GM19397 (cell line): ENCODE measurements around the gene S100G.
"Not testable (repeated sequence)": the region's sequence is repeated elsewhere in the genome, so short reads cannot be mapped to it uniquely, and the experiment has no call there.

Experiments used
- ATAC-seq: cut with Tn5 transposase; IDR thresholded peaks from one replicate; pipeline ENCODE4 v1.9.1; 2021; ENCODE audit warnings: mild to moderate bottlenecking, moderate library complexity; ENCODE audit not compliant: unreplicated experiment

The S100G gene, protein sequence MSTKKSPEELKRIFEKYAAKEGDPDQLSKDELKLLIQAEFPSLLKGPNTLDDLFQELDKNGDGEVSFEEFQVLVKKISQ

GRCh38 chrX:16649858-16650257 is at the start of gene S100G:
Gene S100G, plus strand, starts transcription at chrX:16650158. Its CDS starts 849 bp downstream, at chrX:16651007.
- ATAC-seq, result no peak

DNA sequence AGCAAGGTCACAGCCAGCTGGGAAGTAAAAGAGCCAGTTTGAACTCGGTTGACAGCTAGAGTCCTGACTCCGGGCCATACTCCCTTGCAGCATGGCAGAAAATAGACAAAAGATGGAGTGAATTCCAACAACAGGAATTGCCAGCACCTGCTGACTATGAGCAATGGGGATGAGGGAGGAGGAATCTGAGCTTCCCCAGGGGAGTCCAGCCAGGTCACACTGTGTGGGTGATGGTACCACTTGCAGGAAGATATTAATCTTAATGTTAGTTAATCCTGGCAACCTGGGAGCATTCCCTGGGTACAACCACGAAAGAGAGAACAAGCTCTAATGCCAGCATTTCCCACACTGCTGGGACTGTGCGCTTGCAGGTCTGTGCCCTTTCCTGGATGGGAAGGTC is 48.1 kb upstream of the S100G start:
- no peak for ATAC-seq

- ATAC-seq, result not testable (repeated sequence)
These were observed 46.7 kb upstream of the S100G start for GRCh38 chrX:16603235-16603634.

- no peak for ATAC-seq
These were observed 46.1 kb upstream of the S100G start for GRCh38 chrX:16603822-16604221.

- ATAC-seq, result no peak
These were observed 45.6 kb upstream of the S100G start for GRCh38 chrX:16604337-16604736.

GRCh38 chrX:16606142-16606720 is 43.7 kb upstream of the S100G start:
- no peak for ATAC-seq

DNA sequence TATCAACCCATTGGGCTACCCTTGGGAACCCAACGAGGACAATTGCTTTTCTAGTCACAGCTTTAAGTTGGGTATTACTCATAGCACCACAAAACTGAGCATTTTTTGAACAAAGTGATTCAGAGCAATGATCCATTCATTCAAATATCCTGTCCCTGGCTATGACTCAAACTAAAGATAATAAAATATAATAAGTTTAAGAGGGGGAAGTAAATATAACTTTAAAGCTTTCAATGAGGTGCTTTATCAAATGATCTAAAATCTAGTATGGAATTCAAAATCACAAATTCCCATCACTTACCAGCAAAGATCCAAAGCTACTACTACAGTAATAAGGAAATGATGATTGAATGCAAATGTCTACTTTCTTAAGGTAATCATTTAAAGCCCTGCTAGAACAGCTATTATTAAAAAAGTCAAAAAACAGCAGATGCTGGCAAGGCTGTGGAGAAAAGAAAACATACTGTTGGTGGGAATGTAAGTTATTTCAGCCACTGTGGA is 39.8 kb upstream of the S100G start:
- ATAC-seq, result no peak

DNA sequence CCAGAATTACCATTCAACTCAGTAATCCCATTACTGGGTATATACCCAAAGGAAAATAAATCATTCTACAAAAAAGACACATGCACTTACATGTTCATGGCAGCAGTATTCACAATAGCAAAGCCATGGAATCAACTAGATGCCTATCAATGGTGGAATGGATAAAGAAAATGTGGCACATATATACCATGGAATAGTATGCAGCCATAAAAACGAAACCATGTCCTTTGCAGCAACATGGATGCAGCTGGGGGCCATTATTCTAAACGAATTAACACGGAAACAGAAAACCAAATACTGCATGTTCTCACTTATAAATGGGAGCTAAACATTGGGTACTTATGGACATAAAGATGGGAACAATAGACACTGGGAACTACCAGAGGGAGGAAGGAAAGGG is 39.3 kb upstream of the S100G start:
- not testable (repeated sequence) for ATAC-seq

GRCh38 chrX:16612257-16612897 is 37.6 kb upstream of the S100G start:
- no peak for ATAC-seq

DNA sequence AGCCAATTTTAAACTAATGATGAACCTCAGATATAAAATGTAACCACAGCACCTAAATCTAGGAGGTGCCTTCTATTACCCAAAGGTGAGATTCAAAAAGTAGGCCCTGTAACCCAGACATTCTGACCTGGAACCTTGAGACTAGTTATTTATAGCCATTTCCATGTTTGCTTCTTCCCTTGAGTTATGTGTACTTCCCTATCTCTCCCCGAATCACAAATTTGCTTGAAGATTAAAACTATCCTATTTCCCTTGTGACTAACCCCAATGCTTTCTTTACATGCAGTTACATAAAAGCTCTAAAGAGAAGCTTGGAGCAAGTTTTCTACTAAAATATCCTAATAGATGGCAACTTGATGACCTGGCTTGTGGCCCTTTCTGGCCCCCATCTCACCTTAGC is 32.6 kb upstream of the S100G start:
- ATAC-seq, result no peak

DNA sequence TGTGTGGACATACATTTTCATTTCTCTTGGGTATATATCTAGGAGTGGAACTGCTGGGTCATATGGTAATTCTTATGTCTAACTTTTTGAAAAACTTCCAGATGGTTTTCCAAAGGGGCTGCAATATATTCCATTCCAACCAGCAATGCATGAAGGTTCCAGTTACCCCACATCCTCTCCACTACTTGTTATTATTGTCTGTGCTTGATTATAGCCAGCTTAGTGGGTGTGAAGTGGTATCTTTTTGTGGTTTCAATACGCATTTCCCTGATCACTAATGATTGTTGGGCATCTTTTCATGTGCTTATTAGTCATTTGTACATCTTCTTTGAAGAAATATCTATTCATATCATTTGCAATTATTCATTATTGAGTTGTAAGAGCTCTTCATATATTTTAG is 31.5 kb upstream of the S100G start:
- ATAC-seq, result no peak

DNA sequence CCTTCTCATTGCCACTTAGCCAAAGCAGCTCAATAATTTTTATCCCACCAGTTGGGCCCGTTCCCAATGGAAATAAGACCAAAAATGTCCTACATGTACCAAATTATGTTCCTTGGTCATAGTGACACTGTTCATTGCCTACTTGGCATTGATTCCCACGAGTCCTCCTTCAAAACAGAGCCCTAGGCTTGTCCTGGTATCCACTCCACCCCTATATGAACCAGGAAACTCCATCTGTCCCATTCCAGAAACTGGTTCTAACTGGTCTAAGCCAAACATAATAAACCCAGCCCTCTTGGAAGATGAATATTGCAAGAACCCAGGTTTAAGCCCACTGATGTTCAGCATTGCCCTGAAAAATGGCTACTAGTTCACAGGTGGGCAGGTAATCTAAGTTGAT is 30.9 kb upstream of the S100G start:
- no peak for ATAC-seq

GRCh38 chrX:16628511-16628910 is 21.4 kb upstream of the S100G start:
- not testable (repeated sequence) for ATAC-seq

GRCh38 chrX:16628946-16629595 is 20.9 kb upstream of the S100G start:
- ATAC-seq, result no peak

DNA sequence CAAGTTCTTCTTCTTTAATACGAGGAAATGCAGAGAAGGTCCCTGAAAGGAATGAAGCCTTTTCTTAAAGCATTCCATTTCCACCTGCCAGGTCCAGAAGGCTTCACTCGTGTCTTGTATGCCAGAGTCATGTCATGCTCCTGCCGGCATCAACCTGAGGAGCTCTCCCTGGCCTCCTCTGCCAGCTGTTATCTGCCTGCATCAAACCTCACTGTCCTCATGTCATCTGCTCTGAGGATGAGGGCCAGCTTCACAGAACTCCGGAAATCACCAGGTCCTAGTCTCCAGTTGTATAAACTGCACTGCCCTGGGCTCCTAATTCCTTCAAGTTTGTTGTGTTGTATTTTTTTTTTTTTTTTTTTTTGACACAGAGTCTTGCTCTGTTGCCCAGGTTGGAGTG is 20.0 kb upstream of the S100G start:
- ATAC-seq, result no peak

DNA sequence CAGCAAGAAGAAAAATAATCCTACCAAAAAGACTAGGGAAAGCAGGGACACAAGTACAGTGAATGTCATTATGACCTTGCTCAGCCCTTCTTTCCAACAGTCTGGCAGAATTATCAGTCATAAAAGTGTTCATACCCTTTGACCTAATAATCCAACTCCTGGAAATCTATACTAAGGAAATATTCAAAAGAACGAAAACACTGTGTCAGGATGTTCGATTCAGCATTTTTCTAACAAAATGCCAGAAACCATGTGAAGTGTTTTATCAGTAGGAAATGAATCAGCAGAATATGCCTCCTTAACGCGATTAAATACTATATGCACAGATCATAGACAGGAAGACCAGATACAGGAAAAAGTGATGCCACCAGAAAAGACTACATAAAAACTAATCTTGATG is 16.2 kb upstream of the S100G start:
- ATAC-seq, result no peak

- ATAC-seq, result no peak
These were observed 14.9 kb upstream of the S100G start for GRCh38 chrX:16635040-16635439.

- ATAC-seq, result no peak
These were observed 14.4 kb upstream of the S100G start for GRCh38 chrX:16635596-16635995.

GRCh38 chrX:16638533-16638932 is 11.4 kb upstream of the S100G start:
- no peak for ATAC-seq

- ATAC-seq, result no peak
These were observed 10.0 kb upstream of the S100G start for GRCh38 chrX:16639966-16640365.

- ATAC-seq, result no peak
These were observed 9.1 kb upstream of the S100G start for GRCh38 chrX:16640823-16641222.

DNA sequence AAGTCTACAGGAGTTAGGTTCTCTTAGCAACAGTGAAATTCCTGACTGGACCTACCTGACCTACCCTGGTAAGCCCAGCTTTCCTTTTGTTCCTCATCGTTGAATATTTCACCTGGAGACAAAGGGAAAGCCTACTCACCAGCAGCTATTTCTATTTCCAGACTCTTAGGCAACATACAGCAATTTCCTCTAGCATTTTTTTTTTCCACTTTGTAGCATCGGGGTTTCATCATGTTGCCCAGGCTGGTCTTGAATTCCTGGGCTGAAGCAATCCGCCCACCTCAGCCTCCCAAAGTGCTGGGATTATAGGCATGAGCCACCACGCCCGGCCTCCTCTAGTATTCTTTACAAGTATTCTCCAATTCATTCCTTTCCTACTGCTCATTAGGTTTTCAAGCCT is 6.8 kb upstream of the S100G start:
- no peak for ATAC-seq
